Upper lobe of left lung (tissue), 6 donors: Measurements from ENCODE around the gene PRR13. TPM values are rescaled to one million over a fixed set of nuclear protein-coding genes. Genes with fewer than 3 reads are reported as not detected.
A peak's percentile ranks its signal among the peaks of the same experiment; 100 is the strongest.
"Not testable (repeated sequence)": the region's sequence is repeated elsewhere in the genome, so short reads cannot be mapped to it uniquely, and the experiment has no call there.

Experiments used
- ATAC-seq, 2 donors: fragments of 200-7000 bp; cut with Tn5 transposase; one replicate each; pipeline ENCODE4 v1.9.1; 2022; ENCODE audit warnings: mild to moderate bottlenecking in 2 of 2, moderate library complexity in 2 of 2; ENCODE audit not compliant: low FRiP score in 2 of 2
- DNase-seq, 2 donors: peaks; one replicate each; pipeline ENCODE4 v3.0.0-alpha.2; 2019 to 2020
- H3K27ac ChIP-seq, 4 donors: fragments of 200-600 bp; sonication (generic); one replicate each; pipeline ENCODE4 v1.5.1; 2016 to 2019
- H3K27me3 ChIP-seq, 4 donors: fragments of 200-600 bp; sonication (generic); one replicate each; pipeline ENCODE4 v1.5.1; 2017 to 2019
- H3K36me3 ChIP-seq, 4 donors: fragments of 200-600 bp; sonication (generic); one replicate each; pipeline ENCODE4 v1.5.1; 2016 to 2019
- H3K4me1 ChIP-seq, 4 donors: fragments of 200-600 bp; sonication (generic); one replicate each; pipeline ENCODE4 v1.5.1; 2018 to 2019
- H3K4me3 ChIP-seq, 4 donors: fragments of 200-600 bp; sonication (generic); one replicate each; pipeline ENCODE4 v1.5.1; 2017 to 2019; ENCODE audit warnings: mild to moderate bottlenecking in 2 of 4, moderate library complexity in 1 of 4
- H3K9me3 ChIP-seq, 4 donors: fragments of 200-600 bp; sonication (generic); one replicate each; pipeline ENCODE4 v1.5.1; 2018 to 2019
- EP300 ChIP-seq, 4 donors: sonication (generic); formaldehyde crosslinking; IDR thresholded peaks; one replicate each; pipeline ENCODE4 v1.5.1; 2017; ENCODE audit warnings: antibody characterized with exemption in 4 of 4, control low read depth in 2 of 4
- POLR2A ChIP-seq, 4 donors: fragments of 450-650 bp; IDR thresholded peaks; one replicate each; pipeline ENCODE4 v1.5.1; 2016 to 2017; ENCODE audit warnings: antibody characterized with exemption in 4 of 4, mild to moderate bottlenecking in 2 of 4
- POLR2AphosphoS5 ChIP-seq, 2 donors: sonication (generic); formaldehyde crosslinking; IDR thresholded peaks; one replicate each; pipeline ENCODE4 v1.5.1; 2017; ENCODE audit warnings: antibody characterized with exemption in 2 of 2
- WGBS, 2 donors: methylation state at CpG; one replicate each; pipeline ENCODE4 v1.1.5; 2017 to 2018; 5-methylcytosine and 5-hydroxymethylcytosine counted together
- total RNA-seq, 6 donors: library from RNA; depleted of rRNA in 4 of 6; stranded (reverse); fragments of >200 nt in 4 of 6; gene quantifications; one replicate each; pipeline versions ENCODE4 v1.1.0 to v1.2.1, GENCODE V29; 2016 to 2021
- TF ChIP-seq, protein P1 (sequence below), 6 experiments: fragments of 450-650 bp in 4 of 6; fragments of 200-600 bp in 2 of 6; sonication (generic) in 2 of 6; IDR thresholded peaks; one replicate each; pipeline ENCODE4 v1.5.1; 2016 to 2019; ENCODE audit warnings: antibody characterized with exemption in 6 of 6
- donor health status: DM: no; HTN: no; CAD: no; lungs with moderate emphysema.
- donor health status: DM: no; HTN: yes; CAD: no; lungs with severe emphysema.

The PRR13 gene
- total RNA-seq, 6 donors from 2014 or later = 81.5 to 198 (median 105) TPM

DNA sequence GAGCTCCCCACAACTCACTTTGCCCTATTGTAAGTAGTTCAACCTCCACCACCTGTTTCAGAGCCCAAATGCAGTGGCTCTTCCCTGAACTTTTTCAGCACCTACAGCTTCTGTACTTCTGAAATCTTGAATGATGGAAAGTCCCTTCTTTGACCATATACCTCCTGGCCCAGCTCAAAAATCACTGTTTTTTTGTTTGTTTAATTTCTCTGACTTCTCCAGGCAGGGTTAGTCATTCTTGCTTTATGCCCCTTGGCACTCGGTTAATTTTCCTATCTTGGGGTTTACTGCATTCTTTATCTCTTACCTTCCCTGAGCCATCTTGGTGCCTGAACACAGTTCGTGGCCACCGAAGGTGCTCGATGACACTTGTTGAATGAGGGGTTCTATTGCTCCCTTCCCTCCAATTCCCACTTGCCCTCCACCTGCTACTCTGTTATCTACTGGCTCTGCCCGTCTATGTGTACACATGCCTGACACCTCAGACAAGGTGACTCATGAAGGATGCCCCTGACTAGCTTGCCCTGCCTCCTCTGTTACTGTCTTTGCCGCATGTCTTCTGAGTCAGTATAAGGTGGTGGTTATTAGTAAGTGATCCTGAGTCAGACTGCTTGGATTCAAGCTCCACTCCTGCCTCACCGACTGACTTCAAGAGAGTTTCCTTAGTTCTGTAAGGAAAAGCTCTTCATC is 13.5 kb upstream of the PRR13 start:
- TF ChIP-seq POLR2A (IDR thresholded peaks at IDR 0.05) (no peak), POLR2AphosphoS5 (IDR thresholded peaks at IDR 0.05) (no peak), EP300 (IDR thresholded peaks at IDR 0.05) (no peak)
- TF ChIP-seq, protein P1, sequence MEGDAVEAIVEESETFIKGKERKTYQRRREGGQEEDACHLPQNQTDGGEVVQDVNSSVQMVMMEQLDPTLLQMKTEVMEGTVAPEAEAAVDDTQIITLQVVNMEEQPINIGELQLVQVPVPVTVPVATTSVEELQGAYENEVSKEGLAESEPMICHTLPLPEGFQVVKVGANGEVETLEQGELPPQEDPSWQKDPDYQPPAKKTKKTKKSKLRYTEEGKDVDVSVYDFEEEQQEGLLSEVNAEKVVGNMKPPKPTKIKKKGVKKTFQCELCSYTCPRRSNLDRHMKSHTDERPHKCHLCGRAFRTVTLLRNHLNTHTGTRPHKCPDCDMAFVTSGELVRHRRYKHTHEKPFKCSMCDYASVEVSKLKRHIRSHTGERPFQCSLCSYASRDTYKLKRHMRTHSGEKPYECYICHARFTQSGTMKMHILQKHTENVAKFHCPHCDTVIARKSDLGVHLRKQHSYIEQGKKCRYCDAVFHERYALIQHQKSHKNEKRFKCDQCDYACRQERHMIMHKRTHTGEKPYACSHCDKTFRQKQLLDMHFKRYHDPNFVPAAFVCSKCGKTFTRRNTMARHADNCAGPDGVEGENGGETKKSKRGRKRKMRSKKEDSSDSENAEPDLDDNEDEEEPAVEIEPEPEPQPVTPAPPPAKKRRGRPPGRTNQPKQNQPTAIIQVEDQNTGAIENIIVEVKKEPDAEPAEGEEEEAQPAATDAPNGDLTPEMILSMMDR (IDR thresholded peaks at IDR 0.05) = no peak
- no peaks in the 10 kb centered on the region for H3K4me1 ChIP-seq
- no peak overlapping the region for H3K27ac ChIP-seq
- H3K27me3 ChIP-seq = no peaks in the 10 kb centered on the region
- H3K9me3 ChIP-seq = no peaks in the 10 kb centered on the region
- 84 to 88% methylated on average over 7 of the region's 7 CpGs for WGBS, 2 donors
- no peak for DNase-seq
- no peaks in the 10 kb centered on the region for H3K36me3 ChIP-seq
- no peak for ATAC-seq
- H3K4me3 ChIP-seq = no peak overlapping the region

DNA sequence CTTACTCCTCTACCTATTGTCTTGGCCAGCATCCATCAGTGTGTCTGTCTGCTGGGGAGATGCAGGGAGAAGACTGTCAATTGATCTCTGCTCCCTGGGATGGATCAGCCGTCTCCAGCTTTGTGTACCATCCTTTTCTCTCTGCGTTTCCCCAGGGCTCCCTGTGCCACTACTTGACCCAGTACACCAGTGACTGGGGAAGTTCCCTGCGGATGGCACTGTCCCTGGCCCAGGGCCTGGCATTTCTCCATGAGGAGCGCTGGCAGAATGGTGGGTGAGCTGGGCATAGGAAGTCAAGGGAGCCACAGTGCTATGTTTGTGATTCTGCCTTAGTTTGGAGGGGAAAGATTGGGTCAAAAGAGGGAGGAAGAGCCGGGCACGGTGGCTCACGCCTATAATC is 12.8 kb upstream of the PRR13 start:
- TF ChIP-seq POLR2A (IDR thresholded peaks at IDR 0.05) (no peak), POLR2AphosphoS5 (IDR thresholded peaks at IDR 0.05) (no peak), EP300 (IDR thresholded peaks at IDR 0.05) (no peak)
- TF ChIP-seq, protein P1 (IDR thresholded peaks at IDR 0.05) = no peak
- H3K27me3 ChIP-seq = no peaks in the 10 kb centered on the region
- DNase-seq (no peak), ATAC-seq (no peak)
- 91 to 92% methylated on average over 7 of the region's 7 CpGs for WGBS, 2 donors
- H3K9me3 ChIP-seq = no peaks in the 10 kb centered on the region
- H3K4me1 ChIP-seq = no peaks in the 10 kb centered on the region
- no peak overlapping the region for H3K4me3 ChIP-seq
- no peak overlapping the region for H3K27ac ChIP-seq
- no peaks in the 10 kb centered on the region for H3K36me3 ChIP-seq

DNA sequence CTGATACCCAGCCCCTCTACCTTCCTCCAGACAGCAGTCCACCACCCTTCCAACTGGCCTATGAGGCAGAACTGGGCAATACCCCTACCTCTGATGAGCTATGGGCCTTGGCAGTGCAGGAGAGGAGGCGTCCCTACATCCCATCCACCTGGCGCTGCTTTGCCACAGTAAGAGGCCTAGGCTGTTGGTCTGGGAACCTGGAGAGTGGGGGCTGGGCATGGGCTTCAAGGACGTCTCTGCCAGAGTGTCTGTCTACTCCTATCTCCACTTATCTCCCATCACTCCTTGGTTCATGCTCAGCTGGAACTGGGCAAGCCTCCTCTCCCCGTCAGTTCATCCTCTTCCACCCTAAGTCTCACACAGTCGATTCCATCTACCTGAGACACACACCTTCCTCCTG is 11.4 kb upstream of the PRR13 start:
- ATAC-seq (no peak), DNase-seq (no peak)
- no peaks in the 10 kb centered on the region for H3K27me3 ChIP-seq
- no peaks in the 10 kb centered on the region for H3K4me1 ChIP-seq
- no peaks in the 10 kb centered on the region for H3K36me3 ChIP-seq
- H3K4me3 ChIP-seq = no peak overlapping the region
- WGBS, 2 donors = 82 to 90% methylated on average over 4 to 5 of the region's 5 CpGs
- TF ChIP-seq EP300 (IDR thresholded peaks at IDR 0.05) (no peak), POLR2A (IDR thresholded peaks at IDR 0.05) (no peak), POLR2AphosphoS5 (IDR thresholded peaks at IDR 0.05) (no peak)
- TF ChIP-seq, protein P1 (IDR thresholded peaks at IDR 0.05) = no peak
- no peak overlapping the region for H3K27ac ChIP-seq
- H3K9me3 ChIP-seq = no peaks in the 10 kb centered on the region

DNA sequence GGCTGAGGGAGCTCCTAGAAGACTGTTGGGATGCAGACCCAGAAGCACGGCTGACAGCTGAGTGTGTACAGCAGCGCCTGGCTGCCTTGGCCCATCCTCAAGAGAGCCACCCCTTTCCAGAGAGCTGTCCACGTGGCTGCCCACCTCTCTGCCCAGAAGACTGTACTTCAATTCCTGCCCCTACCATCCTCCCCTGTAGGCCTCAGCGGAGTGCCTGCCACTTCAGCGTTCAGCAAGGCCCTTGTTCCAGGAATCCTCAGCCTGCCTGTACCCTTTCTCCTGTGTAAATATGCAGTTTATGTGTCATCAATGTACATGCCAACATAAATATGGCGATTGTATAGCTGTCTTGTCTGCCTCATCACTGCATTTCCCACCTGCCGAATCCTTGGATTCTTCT is 10.3 kb upstream of the PRR13 start:
- Histone ChIP-seq H3K9me3 (no peaks in the 10 kb centered on the region), H3K4me1 (no peaks in the 10 kb centered on the region), H3K27ac (no peak overlapping the region), H3K4me3 (no peak overlapping the region), H3K27me3 (no peaks in the 10 kb centered on the region), H3K36me3 (no peaks in the 10 kb centered on the region)
- ATAC-seq (peak in 1 of 2 donors; percentile 38), DNase-seq (no peak)
- TF ChIP-seq EP300 (IDR thresholded peaks at IDR 0.05) (no peak), POLR2A (IDR thresholded peaks at IDR 0.05) (no peak), POLR2AphosphoS5 (IDR thresholded peaks at IDR 0.05) (no peak)
- TF ChIP-seq, protein P1 (IDR thresholded peaks at IDR 0.05) = no peak
- 82 to 85% methylated on average over 6 to 7 of the region's 7 CpGs for WGBS, 2 donors

DNA sequence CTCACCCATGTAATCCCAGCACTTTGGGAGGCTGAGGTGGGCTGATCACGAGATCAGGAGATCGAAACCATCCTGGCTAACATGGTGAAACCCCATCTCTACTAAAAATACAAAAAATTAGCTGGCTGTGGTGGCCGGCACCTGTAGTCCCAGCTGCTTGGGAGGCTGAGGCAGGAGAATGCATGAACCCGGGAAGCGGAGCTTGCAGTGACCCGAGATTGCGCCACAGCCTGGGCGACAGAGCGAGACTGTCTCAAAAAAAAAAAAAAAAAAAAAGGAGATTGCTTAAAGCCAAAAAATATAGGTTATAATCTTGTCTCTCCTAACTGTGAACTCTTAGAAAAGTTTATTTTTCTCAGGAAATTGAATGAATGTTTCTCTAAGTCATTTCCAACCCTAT is 6.2 kb upstream of the PRR13 start:
- H3K9me3 ChIP-seq, H3K27ac ChIP-seq, DNase-seq, H3K27me3 ChIP-seq, H3K4me3 ChIP-seq, ATAC-seq, H3K4me1 ChIP-seq, H3K36me3 ChIP-seq: not testable (repeated sequence)
- WGBS, 2 donors = 76 to 84% methylated on average over 9 of the region's 9 CpGs

DNA sequence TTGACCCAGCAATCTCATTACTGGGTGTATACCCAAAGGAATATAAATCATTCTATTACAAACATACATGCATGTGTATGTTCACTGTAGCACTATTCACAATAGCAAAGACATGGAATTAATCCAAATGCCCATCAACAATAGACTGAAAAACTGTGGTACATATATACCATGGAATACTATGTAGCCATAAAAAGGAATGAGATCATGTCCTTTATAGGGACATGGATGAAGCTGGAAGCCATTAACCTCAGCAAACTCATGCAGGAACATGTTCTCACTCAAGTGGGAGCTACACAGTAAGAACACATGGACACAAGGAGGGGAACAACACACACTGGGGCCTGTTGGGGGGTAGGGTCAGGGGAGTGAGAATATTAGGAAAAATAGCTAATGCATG is 2.0 kb upstream of the PRR13 start:
- peaks cover 23 to 27% (median 24%) of the 10 kb centered on the region in 4 donors for H3K4me1 ChIP-seq
- H3K27me3 ChIP-seq, H3K27ac ChIP-seq, H3K9me3 ChIP-seq, H3K4me3 ChIP-seq, DNase-seq, ATAC-seq: not testable (repeated sequence)
- H3K36me3 ChIP-seq = peaks cover under 1 to 11% (median 6%) of the 10 kb centered on the region in 4 donors
